HL-60 (cell line): ENCODE results near the gene HRH1.

Experiments used
- DNase-seq, 2 experiments: peaks; one replicate each; pipeline ENCODE4 v3.0.0-alpha.2; 2010 to 2020; ENCODE audit warnings: low read depth in 1 of 2, low spot score in 1 of 2
- H3K27ac ChIP-seq: fragments of 250-450 bp; sonication (Bioruptor Pico); replicated peaks from 2 replicates; pipeline ENCODE4 v1.5.1; 2020; ENCODE audit warnings: mild to moderate bottlenecking, moderate library complexity
- H3K27me3 ChIP-seq: fragments of 250-450 bp; sonication (Bioruptor Pico); 2 replicates; pipeline ENCODE4 v1.5.1; 2021; ENCODE audit warnings: mild to moderate bottlenecking, moderate library complexity; ENCODE audit not compliant: insufficient read depth, poor library complexity, severe bottlenecking
- H3K4me3 ChIP-seq: replicated peaks from 2 replicates; pipeline ENCODE4 v1.5.1; 2011; ENCODE audit warnings: mild to moderate bottlenecking, control low read depth, low read length; ENCODE audit not compliant: insufficient read depth
- GABPA ChIP-seq: IDR thresholded peaks from 2 replicates; pipeline ENCODE4 v1.6.1; 2012; ENCODE audit warnings: low read depth
- POLR2AphosphoS5 ChIP-seq: IDR thresholded peaks from 2 replicates; pipeline ENCODE4 v1.6.1; 2012; ENCODE audit warnings: low read depth
- SPI1 ChIP-seq: IDR thresholded peaks from 2 replicates; pipeline ENCODE4 v1.6.1; 2012; ENCODE audit warnings: low read depth, mild to moderate bottlenecking, borderline replicate concordance
- TF ChIP-seq, protein P1 (sequence below): IDR thresholded peaks from 2 replicates; pipeline ENCODE4 v1.6.1; 2012; ENCODE audit warnings: low read depth; ENCODE audit not compliant: insufficient replicate concordance
- TF ChIP-seq, protein P2 (sequence below): IDR thresholded peaks from one replicate; pipeline ENCODE4 v1.5.1; 2011; ENCODE audit warnings: low read length, control low read depth, inconsistent platforms; ENCODE audit not compliant: insufficient read depth

The HRH1 gene

DNA sequence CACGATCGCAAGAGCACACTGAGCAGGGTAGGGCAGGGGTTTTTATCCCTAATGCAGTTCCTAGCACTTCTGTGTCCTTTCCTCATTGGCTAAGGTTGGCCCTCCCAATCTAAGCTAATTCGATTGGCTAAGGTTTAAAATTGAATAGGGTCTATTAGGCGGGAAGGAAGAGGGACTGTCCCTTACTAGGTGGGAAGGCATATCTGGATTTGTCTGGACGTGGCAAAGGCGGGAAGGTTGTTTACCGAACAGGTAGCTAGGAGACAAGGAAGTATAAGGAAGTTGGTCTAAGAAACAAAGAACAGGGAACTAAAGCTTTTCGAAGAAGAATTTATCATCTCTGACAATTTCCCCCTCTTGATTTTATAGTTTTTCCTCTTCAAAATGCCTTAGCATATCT is 93.1 kb downstream of the HRH1 start:
- TF ChIP-seq, protein P1, sequence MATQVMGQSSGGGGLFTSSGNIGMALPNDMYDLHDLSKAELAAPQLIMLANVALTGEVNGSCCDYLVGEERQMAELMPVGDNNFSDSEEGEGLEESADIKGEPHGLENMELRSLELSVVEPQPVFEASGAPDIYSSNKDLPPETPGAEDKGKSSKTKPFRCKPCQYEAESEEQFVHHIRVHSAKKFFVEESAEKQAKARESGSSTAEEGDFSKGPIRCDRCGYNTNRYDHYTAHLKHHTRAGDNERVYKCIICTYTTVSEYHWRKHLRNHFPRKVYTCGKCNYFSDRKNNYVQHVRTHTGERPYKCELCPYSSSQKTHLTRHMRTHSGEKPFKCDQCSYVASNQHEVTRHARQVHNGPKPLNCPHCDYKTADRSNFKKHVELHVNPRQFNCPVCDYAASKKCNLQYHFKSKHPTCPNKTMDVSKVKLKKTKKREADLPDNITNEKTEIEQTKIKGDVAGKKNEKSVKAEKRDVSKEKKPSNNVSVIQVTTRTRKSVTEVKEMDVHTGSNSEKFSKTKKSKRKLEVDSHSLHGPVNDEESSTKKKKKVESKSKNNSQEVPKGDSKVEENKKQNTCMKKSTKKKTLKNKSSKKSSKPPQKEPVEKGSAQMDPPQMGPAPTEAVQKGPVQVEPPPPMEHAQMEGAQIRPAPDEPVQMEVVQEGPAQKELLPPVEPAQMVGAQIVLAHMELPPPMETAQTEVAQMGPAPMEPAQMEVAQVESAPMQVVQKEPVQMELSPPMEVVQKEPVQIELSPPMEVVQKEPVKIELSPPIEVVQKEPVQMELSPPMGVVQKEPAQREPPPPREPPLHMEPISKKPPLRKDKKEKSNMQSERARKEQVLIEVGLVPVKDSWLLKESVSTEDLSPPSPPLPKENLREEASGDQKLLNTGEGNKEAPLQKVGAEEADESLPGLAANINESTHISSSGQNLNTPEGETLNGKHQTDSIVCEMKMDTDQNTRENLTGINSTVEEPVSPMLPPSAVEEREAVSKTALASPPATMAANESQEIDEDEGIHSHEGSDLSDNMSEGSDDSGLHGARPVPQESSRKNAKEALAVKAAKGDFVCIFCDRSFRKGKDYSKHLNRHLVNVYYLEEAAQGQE: no peak
- TF ChIP-seq GABPA (no peak), SPI1 (no peak), POLR2AphosphoS5 (no peak)
- TF ChIP-seq, protein P2, sequence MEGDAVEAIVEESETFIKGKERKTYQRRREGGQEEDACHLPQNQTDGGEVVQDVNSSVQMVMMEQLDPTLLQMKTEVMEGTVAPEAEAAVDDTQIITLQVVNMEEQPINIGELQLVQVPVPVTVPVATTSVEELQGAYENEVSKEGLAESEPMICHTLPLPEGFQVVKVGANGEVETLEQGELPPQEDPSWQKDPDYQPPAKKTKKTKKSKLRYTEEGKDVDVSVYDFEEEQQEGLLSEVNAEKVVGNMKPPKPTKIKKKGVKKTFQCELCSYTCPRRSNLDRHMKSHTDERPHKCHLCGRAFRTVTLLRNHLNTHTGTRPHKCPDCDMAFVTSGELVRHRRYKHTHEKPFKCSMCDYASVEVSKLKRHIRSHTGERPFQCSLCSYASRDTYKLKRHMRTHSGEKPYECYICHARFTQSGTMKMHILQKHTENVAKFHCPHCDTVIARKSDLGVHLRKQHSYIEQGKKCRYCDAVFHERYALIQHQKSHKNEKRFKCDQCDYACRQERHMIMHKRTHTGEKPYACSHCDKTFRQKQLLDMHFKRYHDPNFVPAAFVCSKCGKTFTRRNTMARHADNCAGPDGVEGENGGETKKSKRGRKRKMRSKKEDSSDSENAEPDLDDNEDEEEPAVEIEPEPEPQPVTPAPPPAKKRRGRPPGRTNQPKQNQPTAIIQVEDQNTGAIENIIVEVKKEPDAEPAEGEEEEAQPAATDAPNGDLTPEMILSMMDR: no peak
- DNase-seq: no peak
- no peak overlapping the region for H3K27ac ChIP-seq
- H3K27me3 ChIP-seq: no peaks in the 10 kb centered on the region
- H3K4me3 ChIP-seq: no peak overlapping the region

DNA sequence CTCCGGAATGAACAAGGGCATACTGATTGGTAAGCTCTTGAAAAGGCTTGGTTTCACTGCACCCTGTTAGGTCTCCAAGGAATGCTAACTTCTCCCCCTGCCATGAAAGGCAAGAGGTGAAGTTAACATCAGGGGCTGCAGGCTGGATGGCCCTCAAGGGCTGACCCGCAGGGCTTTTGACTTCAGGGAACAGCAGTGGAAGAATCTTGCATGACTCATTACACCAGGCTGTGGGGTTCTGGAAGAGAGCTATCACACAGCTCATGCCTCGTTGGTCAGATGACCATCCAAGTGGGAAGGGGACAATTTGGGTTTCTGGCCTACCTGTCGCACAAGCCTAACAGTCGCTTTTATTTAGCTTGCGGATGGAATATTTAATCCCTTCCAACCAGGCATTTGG is 94.3 kb downstream of the HRH1 start:
- Histone ChIP-seq H3K27ac (no peak overlapping the region), H3K4me3 (no peak overlapping the region), H3K27me3 (no peaks in the 10 kb centered on the region)
- no peak for DNase-seq
- TF ChIP-seq, protein P1: no peak
- TF ChIP-seq GABPA (no peak), SPI1 (no peak), POLR2AphosphoS5 (no peak)
- TF ChIP-seq, protein P2: no peak

DNA sequence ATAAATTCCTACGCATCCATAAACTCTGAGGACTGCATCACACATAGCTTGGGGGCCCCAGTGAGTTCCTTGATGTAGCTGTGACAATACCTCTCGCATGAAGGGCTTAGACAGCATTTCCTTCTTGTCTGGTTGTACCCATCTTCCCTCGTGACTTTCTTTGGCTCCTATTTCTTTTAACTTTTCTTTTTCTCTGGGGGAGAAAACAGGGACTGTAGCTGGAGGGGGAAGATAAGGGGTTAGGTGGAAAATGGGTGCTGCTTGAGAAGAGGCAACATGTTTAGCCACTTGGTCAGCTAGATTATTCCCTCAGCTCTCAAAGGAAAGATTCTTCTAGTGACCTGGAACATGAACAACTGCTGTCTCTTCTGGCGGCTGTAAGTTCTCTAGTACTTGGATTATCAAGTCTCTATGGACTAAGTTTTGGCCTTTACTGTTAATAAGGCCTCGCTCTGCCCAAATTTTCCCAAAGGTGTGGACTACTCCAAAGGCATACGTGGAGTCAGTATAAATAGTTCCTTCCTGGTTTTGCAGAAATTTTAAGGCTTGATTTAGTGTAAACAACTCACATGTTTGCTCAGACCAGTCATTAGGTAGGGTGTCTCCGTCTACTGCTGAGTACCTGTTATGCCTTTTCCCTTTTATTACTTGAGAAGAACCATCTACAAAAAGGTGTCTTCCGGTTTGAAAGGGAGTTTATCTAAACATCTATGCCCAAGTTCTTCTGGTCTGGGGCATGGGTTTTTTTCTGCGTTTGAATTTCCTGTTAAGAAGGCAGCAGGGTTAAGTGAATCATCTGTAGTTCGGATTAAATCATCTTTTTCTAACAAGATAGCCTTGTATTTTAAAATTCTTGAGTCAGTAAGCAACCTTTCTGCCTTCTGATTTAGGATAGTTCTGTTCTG is 96.9 kb downstream of the HRH1 start:
- DNase-seq: no peak
- no peak for TF ChIP-seq GABPA
- TF ChIP-seq POLR2AphosphoS5: no peak
- TF ChIP-seq SPI1: no peak
- TF ChIP-seq, protein P1: no peak
- TF ChIP-seq, protein P2: no peak
- Histone ChIP-seq H3K27ac (no peak overlapping the region), H3K4me3 (no peak overlapping the region), H3K27me3 (no peaks in the 10 kb centered on the region)
